IMR-90 (cell line): Measurements from ENCODE around the gene S100Z. TPM values are rescaled to one million over a fixed set of nuclear protein-coding genes. Genes with fewer than 3 reads are reported as not detected.

ENCODE experiments used
- ATAC-seq: fragments of 200-7000 bp; cut with Tn5 transposase; 2 replicates; pipeline ENCODE4 v1.9.1; 2020; ENCODE audit warnings: low read depth, mild to moderate bottlenecking, moderate library complexity
- BruUV-seq: library from RNA; stranded (reverse); fragments of 400-500 nt; replicated peaks from 2 replicates; lab custom pipeline; 2021; lab: Mats Ljungman, UMichigan
- CTCF ChIA-PET: fragments of 300-600 bp; formaldehyde crosslinking; extraction: SDS; loops from one replicate; lab custom pipeline; 2021; ENCODE audit warnings: antibody characterized with exemption; lab: Yijun Ruan, JAX
- POLR2A ChIA-PET: fragments of 300-600 bp; sonication (Branson Sonifier 250); formaldehyde crosslinking; loops from one replicate; lab custom pipeline; 2022; ENCODE audit warnings: antibody characterized with exemption; ENCODE audit not compliant: unreplicated experiment; lab: Charles Lee
- DNase-seq: peaks from one replicate; pipeline ENCODE4 v3.0.0; 2013
- H2AFZ ChIP-seq: replicated peaks from 2 replicates; pipeline ENCODE3; 2013; ENCODE audit warnings: low read length, mild to moderate bottlenecking; ENCODE audit not compliant: poor library complexity
- H2AK5ac ChIP-seq: 2 replicates; pipeline ENCODE4 v1.6.1; 2013; ENCODE audit warnings: low read depth, low read length, inconsistent platforms
- H2AK9ac ChIP-seq: replicated peaks from 2 replicates; pipeline ENCODE3; 2013; ENCODE audit warnings: mild to moderate bottlenecking, low read depth, low read length, moderate library complexity; ENCODE audit not compliant: poor library complexity
- H2BK120ac ChIP-seq: 2 replicates; pipeline ENCODE4 v1.6.1; 2013; ENCODE audit warnings: low read depth, low read length, inconsistent platforms
- H2BK15ac ChIP-seq: 3 replicates; pipeline ENCODE4 v1.6.1; 2013; ENCODE audit warnings: low read depth, low read length, inconsistent platforms
- H2BK20ac ChIP-seq: 2 replicates; pipeline ENCODE4 v1.6.1; 2013; ENCODE audit warnings: low read depth, mild to moderate bottlenecking, inconsistent platforms, low read length, moderate library complexity
- H2BK5ac ChIP-seq: 2 replicates; pipeline ENCODE4 v1.6.1; 2013; ENCODE audit warnings: mild to moderate bottlenecking, low read depth, low read length, inconsistent platforms; ENCODE audit not compliant: poor library complexity, severe bottlenecking
- H3K14ac ChIP-seq: replicated peaks from 2 replicates; pipeline ENCODE4 v1.6.1; 2013; ENCODE audit warnings: low read depth, low read length, inconsistent platforms
- H3K18ac ChIP-seq: 2 replicates; pipeline ENCODE4 v1.6.1; 2013; ENCODE audit warnings: low read depth, low read length, control low read depth
- H3K23ac ChIP-seq: 2 replicates; pipeline ENCODE4 v1.6.1; 2013; ENCODE audit warnings: low read depth, low read length, inconsistent platforms
- H3K27ac ChIP-seq: 2 replicates; pipeline ENCODE4 v1.5.1; 2013; ENCODE audit warnings: mild to moderate bottlenecking, control low read depth, low read length; ENCODE audit not compliant: insufficient read depth
- H3K27me3 ChIP-seq: 2 replicates; pipeline ENCODE4 v1.6.1; 2013; ENCODE audit warnings: low read length; ENCODE audit not compliant: control insufficient read depth, insufficient read depth
- H3K36me3 ChIP-seq: 2 replicates; pipeline ENCODE4 v1.6.1; 2013; ENCODE audit warnings: low read length, mixed read lengths; ENCODE audit not compliant: control insufficient read depth, insufficient read depth
- H3K4ac ChIP-seq: 2 replicates; pipeline ENCODE4 v1.6.1; 2013; ENCODE audit warnings: low read depth, low read length, inconsistent platforms
- H3K4me1 ChIP-seq: 2 replicates; pipeline ENCODE4 v1.6.1; 2013; ENCODE audit warnings: low read length, mixed read lengths; ENCODE audit not compliant: control insufficient read depth, insufficient read depth
- H3K4me2 ChIP-seq: 2 replicates; pipeline ENCODE4 v1.6.1; 2013; ENCODE audit warnings: low read depth, mild to moderate bottlenecking, control low read depth, low read length, moderate library complexity
- H3K4me3 ChIP-seq: 2 replicates; pipeline ENCODE4 v1.5.1; 2013; ENCODE audit warnings: low read depth, mild to moderate bottlenecking, control low read depth, low read length, moderate library complexity; ENCODE audit not compliant: insufficient read depth
- H3K56ac ChIP-seq: 2 replicates; pipeline ENCODE4 v1.6.1; 2013; ENCODE audit warnings: low read length, inconsistent platforms; ENCODE audit not compliant: insufficient read depth; ENCODE audit errors: extremely low read depth
- H3K79me1 ChIP-seq, 2 experiments: 2 replicates each; pipeline ENCODE4 v1.6.1; 2013; ENCODE audit warnings: low read length in 2 of 2, inconsistent platforms in 1 of 2, low read depth in 1 of 2
- H3K9ac ChIP-seq: 2 replicates; pipeline ENCODE4 v1.6.1; 2013; ENCODE audit warnings: low read depth, low read length, control low read depth
- H3K9me1 ChIP-seq: 2 replicates; pipeline ENCODE4 v1.6.1; 2013; ENCODE audit warnings: low read length, inconsistent platforms; ENCODE audit not compliant: insufficient read depth
- H3K9me3 ChIP-seq: 2 replicates; pipeline ENCODE4 v1.6.1; 2013; ENCODE audit warnings: low read length; ENCODE audit not compliant: control insufficient read depth, insufficient read depth
- H4K20me1 ChIP-seq: 2 replicates; pipeline ENCODE4 v1.6.1; 2013; ENCODE audit warnings: low read length, inconsistent platforms; ENCODE audit not compliant: insufficient read depth
- H4K5ac ChIP-seq: 2 replicates; pipeline ENCODE4 v1.6.1; 2013; ENCODE audit warnings: mild to moderate bottlenecking, low read depth, low read length, control low read depth
- H4K8ac ChIP-seq, 2 experiments: 2 replicates each; pipeline ENCODE4 v1.6.1; 2013; ENCODE audit warnings: low read depth in 2 of 2, low read length in 2 of 2, control low read depth in 1 of 2, inconsistent platforms in 1 of 2
- H4K91ac ChIP-seq: 2 replicates; pipeline ENCODE4 v1.6.1; 2013; ENCODE audit warnings: low read depth, low read length, inconsistent platforms; ENCODE audit not compliant: insufficient read depth
- BHLHE40 ChIP-seq: fragments of 150-350 bp; IDR thresholded peaks from 2 replicates; pipeline ENCODE4 v1.6.1; 2016; ENCODE audit warnings: mild to moderate bottlenecking, low read depth, low read length
- CEBPB ChIP-seq: IDR thresholded peaks from 2 replicates; pipeline ENCODE4 v1.6.1; 2012; ENCODE audit warnings: low read depth, low read length, improper control_type of control experiment
- CTCF ChIP-seq: conservative IDR thresholded peaks from 2 replicates; pipeline ENCODE4 v1.5.1; 2012; ENCODE audit warnings: mild to moderate bottlenecking, low read depth, low read length, improper control_type of control experiment
- FOS ChIP-seq: fragments of 150-350 bp; IDR thresholded peaks from 2 replicates; pipeline ENCODE4 v1.6.1; 2016; ENCODE audit warnings: low read depth, low read length
- MAFK ChIP-seq: IDR thresholded peaks from 2 replicates; pipeline ENCODE4 v1.6.1; 2012; ENCODE audit warnings: low read depth, low read length, improper control_type of control experiment
- MAZ ChIP-seq: IDR thresholded peaks from 2 replicates; pipeline ENCODE4 v1.6.1; 2012; ENCODE audit warnings: low read depth, mild to moderate bottlenecking, low read length, improper control_type of control experiment, moderate library complexity, borderline replicate concordance
- MXI1 ChIP-seq: IDR thresholded peaks from 2 replicates; pipeline ENCODE4 v1.6.1; 2012; ENCODE audit warnings: low read depth, mild to moderate bottlenecking, low read length, moderate library complexity, borderline replicate concordance
- POLR2A ChIP-seq: IDR thresholded peaks from 2 replicates; pipeline ENCODE4 v1.6.1; 2012; ENCODE audit warnings: mild to moderate bottlenecking, low read depth, low read length
- RAD21 ChIP-seq: IDR thresholded peaks from 2 replicates; pipeline ENCODE4 v1.6.1; 2012; ENCODE audit warnings: low read length, improper control_type of control experiment
- RCOR1 ChIP-seq: IDR thresholded peaks from 2 replicates; pipeline ENCODE4 v1.6.1; 2012; ENCODE audit warnings: mild to moderate bottlenecking, low read length, improper control_type of control experiment; ENCODE audit not compliant: insufficient replicate concordance
- RFX5 ChIP-seq: IDR thresholded peaks from 2 replicates; pipeline ENCODE4 v1.8.0; 2012; ENCODE audit warnings: low read depth, mild to moderate bottlenecking, low read length, moderate library complexity
- SMC3 ChIP-seq: fragments of 150-350 bp; IDR thresholded peaks from 2 replicates; pipeline ENCODE4 v1.6.1; 2016; ENCODE audit warnings: low read depth, mild to moderate bottlenecking, antibody characterized with exemption, low read length, moderate library complexity
- WGBS, 2 experiments: methylation state at CpG; one replicate each; pipeline versions ENCODE4 v1.1.5 to v1.1.7; 2013; ENCODE audit warnings: missing lambda C conversion rate in 2 of 2; ENCODE audit not compliant: insufficient read length in 1 of 2; ENCODE audit errors: extremely low coverage in 2 of 2; 5-methylcytosine and 5-hydroxymethylcytosine counted together
- dilution Hi-C: fragments of 300-500 bp; cut with HindIII; formaldehyde crosslinking; loops from one replicate; pipeline ENCODE4 v1.14.3; 2018; ENCODE audit warnings: low sequenced_read_pairs; ENCODE audit not compliant: unreplicated experiment
- in situ Hi-C: fragments of 300-500 bp; cut with MboI; formaldehyde crosslinking; loops from 3 replicates; pipeline ENCODE4 v1.14.3; 2019; ENCODE audit warnings: low sequenced_read_pairs, inconsistent platforms, mixed read lengths
- intact Hi-C: fragments of 100-400 bp; cut with micrococcal nuclease; formaldehyde crosslinking; loops from 2 replicates; pipeline ENCODE4 v1.10.0; 2022
- polyA plus RNA-seq, 3 experiments: library from polyadenylated mRNA; depleted of rRNA; stranded (reverse); fragments of >200 nt; gene quantifications; 2 replicates each; pipeline ENCODE4 v1.2.3, GENCODE V29; 2012; ENCODE audit warnings: low replicate concordance in 1 of 3
- total RNA-seq: library from RNA; depleted of rRNA; stranded (reverse); fragments of >200 nt; gene quantifications from 2 replicates; pipeline ENCODE4 v1.2.3, GENCODE V29; 2012

Gene S100Z
- total and polyA plus RNA-seq, 2 of the 4 experiments (the other 2 are of a cell fraction), result not detected

- H3K79me1 ChIP-seq, result no peaks in the 10 kb centered on the region
- dilution Hi-C loops, result no loop called here
- H3K14ac ChIP-seq, result no peak overlapping the region
- no peak overlapping the region for H3K4ac ChIP-seq
- no peaks in the 10 kb centered on the region for H3K9me1 ChIP-seq
- ChIA-PET CTCF (no interaction called here), POLR2A (no interaction called here)
- in situ Hi-C loops, result no loop called here
- no peak overlapping the region for H2AK9ac ChIP-seq
- H3K18ac ChIP-seq, result no peak overlapping the region
- H4K5ac ChIP-seq, result no peak overlapping the region
- H2AFZ ChIP-seq, result no peak overlapping the region
- no peak overlapping the region for H2AK5ac ChIP-seq
- no peak overlapping the region for H2BK5ac ChIP-seq
- H4K91ac ChIP-seq, result no peak overlapping the region
- no peaks in the 10 kb centered on the region for H3K9me3 ChIP-seq
- DNase-seq, result peak; percentile 19
- no peaks in the 10 kb centered on the region for H3K36me3 ChIP-seq
- H3K56ac ChIP-seq, result no peak overlapping the region
- H3K27me3 ChIP-seq, result peaks cover 2% of the 10 kb centered on the region; the same call in 1 of the 2 replicates
- H3K9ac ChIP-seq, result no peak overlapping the region
- no peak overlapping the region for H3K4me3 ChIP-seq
- WGBS, 2 experiments, result 20% methylated on average over 1 of the region's 5 CpGs; no CpG with 5 or more reads in 1 of the 2 experiments
- no peak overlapping the region for H3K4me2 ChIP-seq
- no peaks in the 10 kb centered on the region for H4K20me1 ChIP-seq
- ATAC-seq, result no peak; the same call in 1 of the 2 replicates
- BruUV-seq, result no TSS peak
- intact Hi-C loops, result no loop called here
- no peak overlapping the region for H3K23ac ChIP-seq
- TF ChIP-seq BHLHE40 (no peak), RCOR1 (no peak), RFX5 (no peak), CTCF (no peak), FOS (no peak), RAD21 (no peak), MXI1 (no peak), CEBPB (no peak), SMC3 (no peak), MAFK (no peak), MAZ (no peak), POLR2A (no peak)
- no peak overlapping the region for H3K27ac ChIP-seq
- no peak overlapping the region for H2BK20ac ChIP-seq
- no peak overlapping the region for H2BK120ac ChIP-seq
- 0 out of 2 replicates have a peak, but pooled peaks cover 1% of the 10 kb centered on the region for H3K4me1 ChIP-seq
- no peak overlapping the region for H4K8ac ChIP-seq
- H2BK15ac ChIP-seq, result no peak overlapping the region
Measured at GRCh38 chr5:76944638-76945037, 94.8 kb downstream of the S100Z start.
